ENCODE results near the gene CACNA1H. TPM values are rescaled to one million over a fixed set of nuclear protein-coding genes. Genes with fewer than 3 reads are reported as not detected.

Gene CACNA1H
- total RNA-seq, 1 experiment from 2014 or later: 9.7 TPM

DNA sequence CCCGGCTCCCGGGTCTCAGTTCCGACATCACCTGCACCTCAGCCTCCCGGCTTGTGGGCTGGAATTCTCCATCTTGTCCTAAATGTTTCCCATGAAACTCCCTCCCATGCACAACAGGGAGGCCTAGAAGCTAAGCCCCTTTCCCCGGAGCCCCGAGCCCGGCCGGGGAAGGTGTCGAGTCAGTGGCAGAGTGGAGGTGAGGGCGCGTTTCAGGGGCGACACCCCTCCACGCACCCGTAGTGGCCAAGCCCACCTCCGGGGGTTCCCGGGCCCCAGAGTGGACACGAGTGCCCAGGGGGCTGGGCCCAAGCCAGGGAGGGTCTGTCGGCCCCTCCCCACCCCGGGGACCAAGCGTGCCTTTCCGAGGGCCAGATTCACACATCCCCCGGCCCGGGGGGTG, 31.9 kb upstream of the CACNA1H start:
- no peak for DNase-seq (ENCODE audit: low read depth)
- in situ Hi-C loops (cut with HindIII; ENCODE audit: low pct_unique_long_range_greater_than_20kb, low sequenced_read_pairs): no loop called here

DNA sequence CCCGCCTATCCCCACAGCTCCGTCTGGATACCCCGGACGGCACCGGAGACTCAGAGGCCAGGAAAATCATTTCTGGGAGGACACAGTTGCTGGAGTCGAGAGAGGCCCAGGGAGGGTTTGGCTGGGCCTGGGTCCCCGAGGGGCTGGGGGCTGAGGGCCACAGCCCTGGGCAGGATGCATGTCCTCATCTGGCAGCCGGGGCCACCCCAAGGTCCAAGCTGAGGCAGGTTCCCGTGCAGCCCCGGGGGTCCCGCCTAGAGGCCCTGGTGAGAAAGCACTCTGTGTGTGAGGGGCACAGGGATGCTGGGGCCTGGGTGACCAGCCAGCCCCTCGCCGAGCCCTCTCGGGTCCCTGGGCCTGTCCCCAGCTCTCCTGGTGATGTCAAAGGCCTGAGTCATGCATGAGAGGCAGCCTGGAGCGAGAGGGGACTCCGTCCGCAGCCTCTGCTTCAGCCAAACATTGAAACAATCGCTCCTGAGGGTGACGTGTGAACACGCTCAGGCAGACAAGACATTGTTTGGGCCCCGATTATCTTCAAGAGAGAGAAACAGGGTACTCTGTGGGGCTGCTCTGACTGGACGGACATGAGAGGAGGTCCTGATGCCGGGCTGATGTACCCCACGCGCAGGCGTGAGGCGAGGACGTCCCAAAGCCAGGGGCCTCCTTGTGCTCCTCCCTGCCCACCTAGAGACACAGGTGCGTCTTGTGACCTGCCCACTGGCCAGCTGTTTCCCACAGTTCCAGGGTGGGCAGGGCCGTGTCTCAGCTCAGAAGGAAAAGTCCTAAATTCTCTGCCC, 31.1 kb upstream of the CACNA1H start:
- DNase-seq (ENCODE audit: low read depth): no peak
- in situ Hi-C loops (cut with HindIII; ENCODE audit: low pct_unique_long_range_greater_than_20kb, low sequenced_read_pairs): no loop called here

DNA sequence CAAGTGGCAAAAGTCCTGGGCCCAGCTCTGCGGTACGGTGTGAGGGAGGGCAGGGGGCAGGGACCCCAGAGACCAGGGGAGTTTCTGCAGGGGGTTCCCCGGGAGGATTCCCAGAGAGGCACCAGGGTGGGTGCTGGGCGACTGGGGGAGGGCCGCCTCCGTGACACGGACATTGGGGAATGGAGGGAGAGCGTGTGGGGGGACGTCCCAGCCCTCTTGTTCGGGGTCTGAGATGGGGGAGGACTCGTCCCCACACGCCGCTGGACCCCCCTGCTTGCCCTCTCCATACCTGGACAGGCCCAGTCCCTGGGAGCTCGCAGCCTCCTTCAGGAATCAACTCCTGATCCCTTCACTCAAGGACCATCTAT, 30.5 kb upstream of the CACNA1H start:
- in situ Hi-C loops (cut with HindIII; ENCODE audit: low pct_unique_long_range_greater_than_20kb, low sequenced_read_pairs): no loop called here
- no peak for DNase-seq (ENCODE audit: low read depth)

DNA sequence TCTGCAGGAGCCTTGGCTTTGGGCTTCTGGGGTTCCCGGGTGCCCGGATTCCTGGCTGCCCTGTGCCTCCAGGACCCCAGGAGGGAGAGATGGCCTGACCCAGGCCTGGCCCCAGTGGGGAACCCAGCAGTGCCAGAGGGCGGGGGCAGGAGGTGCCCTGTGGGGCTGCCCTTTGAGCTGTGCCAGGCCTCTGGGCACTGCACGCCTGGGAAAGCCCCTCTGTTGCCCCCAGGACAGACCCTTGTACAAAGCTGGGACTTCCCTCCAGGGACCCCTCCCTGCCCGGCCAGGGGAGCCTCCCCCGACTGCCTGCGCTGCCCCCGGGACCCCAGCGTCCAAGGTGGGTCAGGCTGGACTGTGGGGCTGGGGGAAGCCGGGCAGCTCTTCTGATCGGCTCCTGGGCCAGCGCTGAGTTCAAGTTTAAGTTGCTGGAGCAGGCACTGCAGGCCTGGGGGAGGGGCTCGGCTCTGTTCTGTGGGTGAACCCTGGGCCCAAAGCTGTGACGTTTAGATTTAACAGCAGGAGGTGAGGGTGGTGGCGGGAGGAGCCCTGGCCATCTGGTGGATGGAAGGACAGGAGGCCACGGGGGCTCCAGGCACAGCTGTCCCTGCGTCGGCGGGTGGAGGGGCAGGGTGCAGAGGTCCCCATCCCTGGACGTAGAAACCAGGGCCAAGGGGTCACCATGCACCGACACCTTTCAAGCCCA, 29.2 kb upstream of the CACNA1H start:
- in situ Hi-C loops (cut with HindIII; ENCODE audit: low pct_unique_long_range_greater_than_20kb, low sequenced_read_pairs): no loop called here
- DNase-seq (ENCODE audit: low read depth): no peak

DNA sequence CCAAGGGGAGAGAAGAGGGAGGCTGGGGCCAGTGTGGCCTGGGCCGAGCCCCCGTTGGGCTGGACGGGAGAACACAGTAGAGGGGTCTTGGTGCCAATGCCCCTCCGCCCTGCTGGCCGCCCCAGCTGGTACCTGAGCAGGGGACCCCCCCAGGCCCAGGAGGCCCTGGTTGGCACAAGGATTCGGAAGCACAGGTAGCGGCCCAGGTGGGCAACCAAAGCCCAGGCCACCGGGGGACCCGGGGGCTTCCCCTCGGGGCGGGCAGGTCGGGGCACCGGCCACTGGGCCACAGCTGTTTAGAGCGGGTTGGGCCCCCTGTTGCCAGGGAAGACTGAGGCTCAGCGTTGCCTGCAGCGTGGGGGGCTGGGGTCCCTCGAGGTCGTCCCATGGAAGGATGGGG, 28.6 kb upstream of the CACNA1H start:
- in situ Hi-C loops (cut with HindIII; ENCODE audit: low pct_unique_long_range_greater_than_20kb, low sequenced_read_pairs): no loop called here

DNA sequence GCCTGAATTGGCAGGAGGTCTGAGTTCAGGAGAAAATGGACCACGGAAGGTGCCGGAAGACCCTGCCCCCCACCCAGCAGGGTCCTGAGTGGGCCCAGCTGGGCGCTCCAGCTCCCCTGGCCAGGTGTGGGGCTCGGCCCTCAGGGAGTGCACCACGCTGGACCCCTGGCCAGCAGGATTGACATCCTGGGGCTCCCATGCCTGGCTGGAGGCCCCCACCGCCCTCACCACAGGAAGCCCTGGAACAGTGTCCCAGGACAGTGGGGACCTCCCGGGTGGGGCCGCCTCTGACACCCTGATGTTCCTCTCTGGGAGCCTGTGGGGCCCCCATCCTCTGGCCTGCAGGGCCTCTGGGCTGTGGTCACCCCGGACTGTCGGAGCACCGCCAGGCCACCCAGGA, 28.1 kb upstream of the CACNA1H start:
- in situ Hi-C loops (cut with HindIII; ENCODE audit: low pct_unique_long_range_greater_than_20kb, low sequenced_read_pairs): loop anchor here (25.0 kb wide), 1 partner anchor 137 kb away; the partner anchor contains the start of gene SOX8
- DNase-seq (ENCODE audit: low read depth): no peak

More for the DNA sequence above, 28.6 kb upstream of the CACNA1H start:
- DNase-seq (ENCODE audit: low read depth): no peak

DNA sequence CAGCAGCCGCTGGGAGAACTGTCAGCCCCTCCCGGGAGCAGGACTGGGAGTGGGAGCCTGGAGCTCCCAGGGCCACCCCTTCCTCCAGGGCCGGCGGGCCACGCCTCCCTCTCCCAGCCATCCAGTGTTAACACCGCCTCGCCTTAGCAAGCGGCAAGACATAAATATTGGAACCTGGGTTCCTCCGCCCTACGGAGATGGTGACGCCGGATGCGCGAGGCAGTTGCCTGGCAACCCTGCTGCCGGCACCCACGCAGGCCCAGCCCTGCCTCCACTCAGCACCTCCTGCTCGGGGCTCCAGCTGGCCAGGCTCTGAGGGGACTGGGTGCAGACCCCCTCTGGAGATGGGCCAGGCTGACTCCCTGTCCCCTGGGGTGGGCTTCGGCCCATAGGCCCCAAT, 27.4 kb upstream of the CACNA1H start:
- in situ Hi-C loops (cut with HindIII; ENCODE audit: low pct_unique_long_range_greater_than_20kb, low sequenced_read_pairs): loop anchor here (25.0 kb wide), 1 partner anchor 138 kb away; the partner anchor contains the start of gene SOX8
- DNase-seq (ENCODE audit: low read depth): peak; percentile 86

DNA sequence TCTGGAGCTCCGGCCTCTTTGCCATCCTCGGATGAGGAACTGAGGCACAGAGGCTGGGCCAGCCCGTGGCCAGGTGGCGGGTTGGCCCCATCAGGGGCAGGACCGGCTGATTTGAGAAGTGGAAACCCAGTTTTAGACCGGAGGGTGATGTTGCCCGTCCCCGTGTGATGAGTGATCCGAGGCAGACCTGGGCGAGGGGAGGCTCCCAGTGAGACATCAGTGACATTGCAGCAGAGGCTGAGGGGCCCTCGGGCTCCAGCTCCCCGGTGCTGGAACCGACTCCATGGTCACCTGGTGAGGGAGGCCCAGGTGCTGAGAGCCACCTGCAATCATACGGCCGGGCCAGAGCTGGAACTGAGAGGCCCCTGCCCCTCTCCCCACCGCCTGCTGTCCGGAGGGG, 26.9 kb upstream of the CACNA1H start:
- no peak for DNase-seq (ENCODE audit: low read depth)
- in situ Hi-C loops (cut with HindIII; ENCODE audit: low pct_unique_long_range_greater_than_20kb, low sequenced_read_pairs): loop anchor here (25.0 kb wide), 1 partner anchor 139 kb away; the partner anchor contains the start of gene SOX8

DNA sequence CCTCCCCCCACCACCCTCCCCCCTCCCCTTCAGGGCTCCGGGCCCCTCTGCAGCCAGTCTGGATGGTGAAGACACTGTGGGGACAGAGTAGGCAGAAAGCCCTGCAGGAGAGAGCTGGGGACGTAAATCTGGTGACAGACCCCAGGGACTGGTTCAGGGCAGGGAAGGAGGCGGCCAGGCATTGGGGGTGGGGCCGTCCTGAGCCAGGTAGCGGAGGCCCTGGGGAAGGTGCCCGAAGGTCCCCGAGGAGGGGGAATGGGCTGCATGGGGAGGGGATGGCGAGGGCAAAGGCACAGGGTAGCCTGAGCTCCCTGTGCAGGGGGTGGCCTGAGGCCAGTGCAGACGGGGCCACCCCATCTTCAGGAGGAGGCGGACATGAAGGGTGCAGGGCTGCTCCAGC, 26.3 kb upstream of the CACNA1H start:
- in situ Hi-C loops (cut with HindIII; ENCODE audit: low pct_unique_long_range_greater_than_20kb, low sequenced_read_pairs): loop anchor here (25.0 kb wide), 1 partner anchor 139 kb away; the partner anchor contains the start of gene SOX8
- no peak for DNase-seq (ENCODE audit: low read depth)

DNA sequence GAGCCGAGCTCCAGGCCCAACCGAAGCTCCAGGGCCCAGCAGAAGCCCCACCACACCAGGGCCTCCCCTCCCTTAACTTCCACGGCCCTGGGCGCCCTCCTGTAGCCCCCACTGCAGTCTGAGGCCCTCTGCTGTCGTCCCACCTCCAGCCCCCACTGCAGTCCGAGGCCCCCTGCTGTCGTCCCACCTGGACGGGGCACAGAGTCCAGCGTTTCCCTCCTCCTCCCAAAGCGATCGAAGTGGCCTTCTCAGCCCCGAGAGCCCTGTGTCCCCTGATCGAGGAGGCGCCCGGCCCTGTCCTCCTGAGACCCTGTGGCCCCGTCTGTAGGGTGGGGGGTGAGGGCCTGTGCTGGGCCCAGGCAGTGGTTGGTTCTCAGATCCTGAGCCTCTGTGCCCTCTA, 25.8 kb upstream of the CACNA1H start:
- in situ Hi-C loops (cut with HindIII; ENCODE audit: low pct_unique_long_range_greater_than_20kb, low sequenced_read_pairs): loop anchor here (25.0 kb wide), 1 partner anchor 140 kb away; the partner anchor contains the start of gene SOX8
- no peak for DNase-seq (ENCODE audit: low read depth)

DNA sequence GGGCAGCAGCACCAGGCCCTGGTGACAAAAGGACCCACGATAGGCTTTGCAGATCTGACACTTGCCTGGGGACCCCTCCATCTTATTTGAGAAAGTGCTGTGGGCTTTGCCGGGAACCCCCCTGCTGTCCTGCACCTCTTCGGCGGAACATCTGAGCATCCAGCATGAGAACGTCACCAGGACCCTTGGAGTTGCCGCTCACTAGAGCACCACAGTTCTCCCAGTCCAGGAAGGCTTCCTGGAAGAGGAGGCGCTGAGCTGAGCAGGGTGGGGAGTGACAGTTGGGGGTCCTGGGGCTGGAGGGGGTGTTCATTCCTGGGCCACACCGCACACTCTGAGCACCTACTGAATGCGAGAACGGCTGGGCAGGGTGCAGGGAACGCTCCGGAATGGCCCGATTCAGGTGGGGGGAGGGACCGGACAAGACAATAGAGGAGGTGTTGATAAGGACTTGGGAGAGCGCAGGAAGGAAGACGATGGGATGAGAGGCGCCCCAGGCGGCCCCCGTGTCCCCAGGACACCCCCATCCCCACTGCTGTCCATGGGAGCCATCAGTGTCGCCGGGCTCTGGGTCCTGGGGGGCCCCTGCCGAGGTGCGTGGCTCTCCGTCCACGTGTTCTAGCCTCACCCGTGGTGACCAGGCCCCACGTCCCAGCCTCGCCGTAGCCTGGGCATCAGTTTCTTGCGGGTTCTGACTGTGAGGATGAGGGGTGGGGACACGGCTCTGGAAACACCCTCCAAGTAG, 24.8 kb upstream of the CACNA1H start:
- in situ Hi-C loops (cut with HindIII; ENCODE audit: low pct_unique_long_range_greater_than_20kb, low sequenced_read_pairs): loop anchor here (25.0 kb wide), 1 partner anchor 141 kb away; the partner anchor contains the start of gene SOX8

DNA sequence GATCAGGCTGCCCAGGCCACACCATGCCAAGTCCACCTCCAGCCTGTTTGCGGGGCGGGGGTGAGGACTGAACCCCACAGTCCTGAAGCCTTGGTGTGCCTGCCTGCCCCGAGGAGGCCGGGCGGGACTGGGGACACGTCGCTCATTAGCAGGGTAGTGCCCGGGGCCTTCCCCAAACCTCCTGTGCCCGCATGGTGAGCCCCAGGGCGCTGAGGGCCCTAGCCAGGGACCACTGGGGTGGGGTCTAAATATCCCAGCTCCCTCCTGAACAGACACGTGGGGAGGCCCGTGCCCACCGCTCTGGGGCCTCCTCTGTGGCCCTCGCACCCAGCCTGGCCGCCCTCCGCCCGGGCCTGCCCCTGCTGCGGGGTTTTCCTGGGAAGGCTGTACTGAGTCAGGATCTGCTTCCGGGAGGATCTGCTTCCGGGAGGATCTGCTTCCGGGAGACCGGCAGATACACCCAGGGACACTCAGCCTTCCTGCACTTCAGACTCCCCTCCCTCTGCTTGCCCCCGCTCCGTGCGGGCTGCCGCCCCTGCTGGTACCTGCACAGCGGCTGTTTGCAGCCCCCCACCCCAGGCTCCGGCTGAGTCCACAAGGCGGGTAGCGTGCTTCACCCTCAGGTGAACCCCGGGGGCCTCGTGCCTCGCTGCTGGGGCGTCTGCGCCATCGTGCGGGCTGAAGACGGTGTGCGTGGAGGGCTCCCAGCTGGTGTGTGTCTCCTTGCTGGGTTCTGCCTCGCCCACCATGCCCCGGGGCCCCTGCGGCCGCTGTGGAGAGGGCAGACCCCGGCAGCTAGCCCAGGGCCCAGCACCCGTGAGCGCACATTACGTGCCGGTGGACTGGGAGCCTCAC, 23.6 kb upstream of the CACNA1H start:
- no peak for DNase-seq (ENCODE audit: low read depth)
- in situ Hi-C loops (cut with HindIII; ENCODE audit: low pct_unique_long_range_greater_than_20kb, low sequenced_read_pairs): loop anchor here (25.0 kb wide), 1 partner anchor 142 kb away; the partner anchor contains the start of gene SOX8

More for the DNA sequence above, 24.8 kb upstream of the CACNA1H start:
- no peak for DNase-seq (ENCODE audit: low read depth)

DNA sequence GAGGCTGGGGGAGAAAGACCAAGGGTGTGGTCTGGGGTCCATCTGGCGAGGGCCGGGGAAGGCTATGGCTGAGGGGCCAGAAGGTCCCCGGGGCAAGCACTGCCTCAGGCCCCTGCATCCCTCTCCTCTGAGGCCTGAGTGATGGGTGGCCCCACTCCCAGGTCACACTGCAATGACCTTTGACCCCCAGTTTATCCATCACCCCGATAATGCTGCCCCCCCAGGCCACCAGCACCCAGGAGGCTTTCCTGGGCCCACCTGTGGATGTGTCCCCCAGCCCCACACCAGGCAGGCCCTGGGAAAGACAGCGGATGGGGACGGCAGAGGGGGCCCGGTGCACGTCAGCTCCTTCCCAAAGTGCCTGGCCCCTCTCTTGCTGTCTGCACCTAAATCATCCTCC, 22.5 kb upstream of the CACNA1H start:
- DNase-seq (ENCODE audit: low read depth): no peak
- in situ Hi-C loops (cut with HindIII; ENCODE audit: low pct_unique_long_range_greater_than_20kb, low sequenced_read_pairs): loop anchor here (25.0 kb wide), 1 partner anchor 143 kb away; the partner anchor contains the start of gene SOX8

DNA sequence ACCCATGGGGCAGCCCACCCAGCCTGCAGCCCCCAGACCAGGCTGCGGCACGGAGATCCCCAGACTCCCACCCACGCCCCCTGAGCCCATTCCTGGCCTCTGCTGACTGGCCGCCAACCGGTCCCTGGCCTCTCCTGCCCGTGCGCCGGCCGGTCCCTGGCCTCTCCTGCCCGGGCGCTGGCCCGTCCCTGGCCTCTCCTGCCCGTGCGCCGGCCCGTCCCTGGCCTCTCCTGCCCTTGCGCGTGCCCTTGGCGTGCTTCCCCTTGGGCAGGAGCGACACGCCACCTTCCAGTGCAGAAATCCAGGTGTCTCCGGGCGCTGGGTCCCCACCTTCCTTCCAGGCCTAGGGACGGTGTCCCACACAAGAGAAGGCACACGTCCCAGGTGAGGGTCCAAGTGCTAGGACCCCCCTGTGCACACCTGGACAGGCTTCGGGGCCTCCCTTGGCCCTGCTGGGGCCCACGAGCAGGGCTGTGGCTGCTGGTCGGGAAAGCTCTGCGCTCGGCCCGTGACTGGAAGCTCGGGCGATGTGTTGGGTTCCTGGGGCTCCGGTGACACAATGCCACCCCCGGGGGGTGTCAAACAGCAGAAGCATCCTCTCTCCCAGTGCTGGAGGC, 21.4 kb upstream of the CACNA1H start:
- no peak for DNase-seq (ENCODE audit: low read depth)
- in situ Hi-C loops (cut with HindIII; ENCODE audit: low pct_unique_long_range_greater_than_20kb, low sequenced_read_pairs): loop anchor here (25.0 kb wide), 1 partner anchor 144 kb away; the partner anchor contains the start of gene SOX8

DNA sequence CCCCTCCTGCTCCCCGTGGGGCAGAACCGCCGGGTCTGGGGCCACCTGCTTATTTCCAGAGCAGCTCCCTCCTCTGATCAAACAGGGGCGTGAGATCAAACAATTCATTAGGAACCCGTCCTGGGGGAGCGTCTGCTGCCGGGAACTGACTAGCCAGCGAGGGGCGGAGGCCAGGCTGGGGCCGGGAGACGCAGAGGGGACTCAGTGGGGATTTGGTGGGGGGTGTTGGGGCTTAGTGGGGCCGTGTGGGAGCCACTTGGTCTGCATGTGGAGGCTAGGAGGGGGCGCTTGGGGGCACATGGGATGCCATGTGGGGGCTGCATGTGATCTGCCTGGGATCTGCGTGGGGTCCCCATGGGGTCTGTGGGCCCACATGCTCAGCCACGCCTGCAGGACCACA, 20.5 kb upstream of the CACNA1H start:
- DNase-seq (ENCODE audit: low read depth): no peak
- in situ Hi-C loops (cut with HindIII; ENCODE audit: low pct_unique_long_range_greater_than_20kb, low sequenced_read_pairs): loop anchor here (25.0 kb wide), 1 partner anchor 145 kb away; the partner anchor contains the start of gene SOX8

DNA sequence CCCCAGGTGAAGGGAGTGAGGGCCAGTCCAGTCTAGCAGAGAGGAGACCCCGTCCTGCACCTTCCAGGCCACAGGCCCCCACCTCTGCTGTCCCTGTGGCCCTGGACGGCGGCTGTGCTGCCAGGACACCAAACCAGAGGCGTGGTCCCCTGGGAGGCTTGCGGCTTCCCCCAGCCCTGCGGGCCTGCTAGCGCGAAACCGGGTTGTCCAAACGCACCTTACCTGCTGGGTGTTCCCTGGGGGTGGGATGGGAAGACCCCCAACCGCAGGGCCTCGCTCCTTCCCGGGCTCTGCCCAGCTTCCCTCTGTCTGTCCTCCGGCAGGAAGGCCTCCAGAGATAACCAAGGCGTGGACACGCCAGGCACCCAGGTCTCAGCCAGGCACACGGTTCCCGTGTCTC, 19.6 kb upstream of the CACNA1H start:
- in situ Hi-C loops (cut with HindIII; ENCODE audit: low pct_unique_long_range_greater_than_20kb, low sequenced_read_pairs): loop anchor here (25.0 kb wide), 1 partner anchor 146 kb away; the partner anchor contains the start of gene SOX8
- DNase-seq (ENCODE audit: low read depth): no peak
